Gastrocnemius medialis (tissue), 4 donors: ENCODE data around the gene CXorf65.

Experiments
- CTCF ChIP-seq, 5 experiments: fragments of 450-650 bp in 3 of 5; fragments of 200-600 bp in 2 of 5; sonication (generic) in 2 of 5; IDR thresholded peaks in 4 of 5; conservative IDR thresholded peaks in 1 of 5; 1 replicate in 4 of 5; 2 replicates in 1 of 5; pipeline ENCODE4 v1.5.1; 2016 to 2019; ENCODE audit warnings: antibody characterized with exemption in 5 of 5, mild to moderate bottlenecking in 3 of 5, moderate library complexity in 3 of 5
- POLR2A ChIP-seq, 2 donors: fragments of 450-650 bp; IDR thresholded peaks; one replicate each; pipeline ENCODE4 v1.6.1; 2017; ENCODE audit warnings: antibody characterized with exemption in 2 of 2, mild to moderate bottlenecking in 2 of 2, moderate library complexity in 2 of 2

- TF ChIP-seq CTCF (IDR thresholded peaks at IDR 0.05 in 4 of 5, conservative IDR thresholded peaks at IDR 0.05 in 1 of 5) (no peak), POLR2A (IDR thresholded peaks at IDR 0.05) (peak; percentile 17 to 29)
Measured at GRCh38 chrX:71118032-71118984, 11.8 kb upstream of the CXorf65 start, which contains the start of gene MED12.
